AG04449 (cell line): ENCODE results near the gene ZKSCAN4.

Experiments used
- CTCF ChIA-PET: fragments of 350-600 bp; formaldehyde crosslinking; extraction: SDS; loops from one replicate; lab custom pipeline; 2021; ENCODE audit warnings: antibody characterized with exemption; lab: Yijun Ruan, JAX
- POLR2A ChIA-PET: fragments of 400-600, 350-600 bp; formaldehyde crosslinking; extraction: SDS; loops from one replicate; lab custom pipeline; 2020; ENCODE audit warnings: antibody characterized with exemption, inconsistent platforms; lab: Yijun Ruan, JAX
- DNase-seq: peaks from one replicate; pipeline ENCODE4 v3.0.0-alpha.2; 2010; ENCODE audit warnings: low read depth, low spot score
- H3K4me3 ChIP-seq: 2 replicates; pipeline ENCODE4 v1.5.1; 2011; ENCODE audit warnings: low read depth, mild to moderate bottlenecking, control low read depth, low read length
- CTCF ChIP-seq: IDR thresholded peaks from one replicate; pipeline ENCODE4 v1.5.1; 2011; ENCODE audit warnings: mild to moderate bottlenecking, moderate library complexity, low read length, control low read depth, inconsistent platforms; ENCODE audit not compliant: insufficient read depth; ENCODE audit errors: missing control alignments

ZKSCAN4 gene

GRCh38 chr6:28245206-28245941 is 6.7 kb downstream of the ZKSCAN4 start:
- ChIA-PET POLR2A (no interaction called here), CTCF (no interaction called here)
- no peak overlapping the region for H3K4me3 ChIP-seq
- no peak for DNase-seq
- no peak for TF ChIP-seq CTCF

- DNase-seq: no peak
- H3K4me3 ChIP-seq: no peak overlapping the region
- POLR2A ChIA-PET: no interaction called here
- TF ChIP-seq CTCF: no peak
- CTCF ChIA-PET: interaction anchor here (0.7 kb wide), 1 partner anchor 772 kb away, joined by 3 read pairs; no protein-coding TSS in a partner anchor
Measured at GRCh38 chr6:28243946-28244345, 8.1 kb downstream of the ZKSCAN4 start.

GRCh38 chr6:28240471-28240870 is 11.6 kb downstream of the ZKSCAN4 start:
- POLR2A ChIA-PET: no interaction called here

GRCh38 chr6:28239636-28240035 is 12.4 kb downstream of the ZKSCAN4 start:
- no peak overlapping the region for H3K4me3 ChIP-seq
- CTCF ChIA-PET: interaction anchor here (1.5 kb wide), 1 partner anchor 116 kb away, joined by 3 read pairs; no protein-coding TSS in a partner anchor
- no peak for TF ChIP-seq CTCF
- POLR2A ChIA-PET: no interaction called here
- no peak for DNase-seq

More at GRCh38 chr6:28240471-28240870, 11.6 kb downstream of the ZKSCAN4 start:
- TF ChIP-seq CTCF: no peak
- no peak overlapping the region for H3K4me3 ChIP-seq
- CTCF ChIA-PET: interaction anchor here (1.5 kb wide), 1 partner anchor 115 kb away, joined by 3 read pairs; no protein-coding TSS in a partner anchor
- no peak for DNase-seq

- no peak for DNase-seq
Measured at GRCh38 chr6:28235912-28236452, 16.1 kb downstream of the ZKSCAN4 start.

More at GRCh38 chr6:28235912-28236452, 16.1 kb downstream of the ZKSCAN4 start:
- H3K4me3 ChIP-seq: no peak overlapping the region
- ChIA-PET CTCF (no interaction called here), POLR2A (no interaction called here)
- no peak for TF ChIP-seq CTCF
